GM19468 (cell line): ENCODE results near the gene METRNL.

Experiments
- ATAC-seq: cut with Tn5 transposase; IDR thresholded peaks from one replicate; pipeline ENCODE4 v1.9.1; 2021; ENCODE audit warnings: mild to moderate bottlenecking, moderate library complexity, moderate number of reproducible peaks; ENCODE audit not compliant: unreplicated experiment; ENCODE audit errors: extremely low read depth

Gene METRNL

GRCh38 chr17:83078378-83079351 is 744 bp upstream of the METRNL start:
- no peak for ATAC-seq

GRCh38 chr17:83079766-83080578 is 563 bp downstream of the METRNL start:
- no peak for ATAC-seq

- ATAC-seq, result no peak
These were observed 1.1 kb downstream of the METRNL start for GRCh38 chr17:83080579-83080857.

- no peak for ATAC-seq
These were observed 1.7 kb downstream of the METRNL start for GRCh38 chr17:83080858-83081683.

- no peak for ATAC-seq
These were observed 2.3 kb downstream of the METRNL start for GRCh38 chr17:83081684-83082201.

DNA sequence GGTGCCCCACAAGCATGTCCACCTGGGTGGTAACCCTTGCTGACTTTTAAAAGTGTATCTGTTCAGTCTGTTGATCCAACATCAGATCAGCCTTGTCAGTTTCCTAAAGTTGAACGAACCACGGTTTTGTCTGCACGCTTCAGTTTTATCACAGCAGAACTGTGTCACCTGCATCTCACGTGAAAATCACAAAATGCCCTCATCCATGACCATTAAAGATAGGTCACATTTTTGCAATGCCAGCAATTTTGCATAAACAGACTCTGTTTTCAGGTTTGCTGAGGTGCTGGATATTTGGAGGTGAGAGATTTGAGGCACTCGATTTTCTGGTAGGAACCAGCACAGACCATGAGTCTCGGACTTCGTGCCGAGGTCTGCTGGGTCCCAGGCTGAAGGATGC is 3.0 kb downstream of the METRNL start:
- no peak for ATAC-seq

DNA sequence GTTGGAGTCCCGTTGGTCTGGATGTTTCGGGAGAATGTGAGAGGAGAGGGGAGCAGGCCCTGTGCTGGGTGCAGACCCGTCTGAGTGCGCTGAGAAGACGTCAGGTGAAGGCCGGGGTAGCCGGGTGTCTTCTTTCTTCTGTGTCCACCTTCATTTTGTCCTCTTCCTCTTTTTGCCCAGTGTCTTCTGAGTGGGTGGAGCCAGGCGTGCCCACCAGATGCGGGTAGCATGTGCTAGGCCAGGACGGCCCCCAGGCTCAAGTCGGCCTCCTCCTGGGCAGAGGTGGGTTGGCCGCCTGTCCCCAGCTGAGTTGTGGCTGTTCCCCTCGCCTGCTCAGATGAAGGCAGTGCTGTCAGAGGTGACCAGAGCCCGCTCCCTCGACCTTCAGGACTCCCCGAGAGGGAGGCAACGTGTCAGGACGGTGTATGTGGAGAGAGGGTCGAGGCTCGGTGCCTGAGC is 3.5 kb downstream of the METRNL start:
- ATAC-seq, result no peak

- no peak for ATAC-seq
These were observed 4.2 kb downstream of the METRNL start for GRCh38 chr17:83083368-83084201.

DNA sequence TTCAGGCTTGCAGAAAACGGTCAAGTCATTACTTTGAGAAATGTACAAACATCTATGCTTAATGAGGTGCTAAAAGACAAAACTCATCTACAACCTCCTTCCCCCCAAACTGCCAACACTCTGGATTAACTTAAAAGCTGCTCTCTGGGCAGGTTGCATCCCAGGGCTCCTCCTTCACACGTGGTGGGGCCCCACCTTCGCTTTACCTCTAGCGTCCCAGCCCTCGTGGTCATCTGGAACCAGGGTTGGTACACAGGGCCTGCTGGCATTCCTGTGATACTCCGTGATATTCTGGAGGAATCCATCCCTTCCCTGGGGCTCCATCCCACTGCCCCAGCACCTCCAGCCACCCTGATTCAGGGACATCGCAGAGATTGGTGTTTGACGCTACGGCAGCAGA is 4.8 kb downstream of the METRNL start:
- ATAC-seq, result no peak

DNA sequence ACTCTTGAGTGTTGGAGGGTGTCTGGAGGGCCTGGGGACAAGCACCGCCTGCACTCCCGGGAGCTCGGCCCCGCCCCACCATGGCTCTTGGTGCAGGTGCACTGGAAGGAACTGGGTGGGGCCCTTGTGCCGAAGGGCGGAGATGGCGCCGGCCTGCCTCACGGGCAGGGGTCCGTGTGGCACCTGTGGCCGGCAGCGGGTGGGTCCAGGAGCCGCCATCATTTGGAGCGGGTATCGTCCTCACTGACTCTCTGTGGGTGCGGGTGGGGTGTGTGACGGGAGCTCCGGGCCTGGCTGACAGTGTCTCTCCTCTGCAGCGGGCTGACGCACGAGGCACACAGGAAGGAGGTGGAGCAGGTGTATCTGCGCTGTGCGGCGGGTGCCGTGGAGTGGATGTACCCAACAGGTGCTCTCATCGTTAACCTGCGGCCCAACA is 5.2 kb downstream of the METRNL start:
- ATAC-seq, result no peak

GRCh38 chr17:83085103-83085502 is 5.7 kb downstream of the METRNL start:
- ATAC-seq, result no peak

- no peak for ATAC-seq
These were observed 6.3 kb downstream of the METRNL start for GRCh38 chr17:83085526-83086198.

GRCh38 chr17:83086199-83086880 is 6.9 kb downstream of the METRNL start:
- ATAC-seq, result no peak

GRCh38 chr17:83086907-83087787 is 7.7 kb downstream of the METRNL start:
- no peak for ATAC-seq

GRCh38 chr17:83087788-83088360 is 8.5 kb downstream of the METRNL start:
- ATAC-seq, result no peak

GRCh38 chr17:83088451-83088850 is 9.0 kb downstream of the METRNL start:
- no peak for ATAC-seq

DNA sequence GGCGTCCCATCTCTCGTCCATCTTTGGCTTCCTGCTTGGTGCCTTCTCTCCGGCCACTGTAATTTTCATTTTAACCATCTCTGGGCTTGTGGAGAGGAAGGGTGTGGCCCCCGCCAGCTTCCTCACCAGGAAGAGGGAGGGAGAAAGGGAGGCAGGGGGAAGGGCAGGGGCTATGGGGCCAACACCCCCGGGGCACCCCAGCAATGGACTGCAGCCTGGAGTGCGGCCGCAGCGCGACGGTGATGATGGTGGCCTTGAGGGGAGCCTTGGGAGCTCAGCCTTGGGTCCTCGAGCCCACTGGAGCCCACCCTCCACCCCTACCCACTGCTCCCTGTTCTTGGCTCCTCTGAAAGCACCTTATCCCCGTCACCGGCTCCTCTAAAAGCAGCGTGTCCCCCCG is 9.5 kb downstream of the METRNL start:
- no peak for ATAC-seq
